H1 (cell line): ENCODE measurements around the gene SLC25A21. TPM values are rescaled to one million over a fixed set of nuclear protein-coding genes. Genes with fewer than 3 reads are reported as not detected.

Experiments
- CTCF ChIA-PET: fragments of 300-600 bp; sonication (Branson Sonifier 250); formaldehyde crosslinking; loops from one replicate; lab custom pipeline; 2021; ENCODE audit not compliant: partially characterized antibody; lab: Charles Lee
- POLR2A ChIA-PET: fragments of 300-600 bp; sonication (Branson Sonifier 250); formaldehyde crosslinking; loops from one replicate; lab custom pipeline; 2021; ENCODE audit warnings: inconsistent platforms; ENCODE audit not compliant: partially characterized antibody; lab: Charles Lee
- DNase-seq, 2 experiments: peaks; one replicate each; pipeline versions ENCODE4 v3.0.0 to v3.0.0-alpha.2; 2010 to 2022; ENCODE audit warnings: low spot score in 2 of 2, low read depth in 1 of 2, mixed read lengths in 1 of 2
- FAIRE-seq: peaks from 2 replicates; lab custom pipeline; 2011; peaks lifted over from hg19 to GRCh38; lab: Jason Lieb, UNC
- H2AFZ ChIP-seq: 2 replicates; pipeline ENCODE4 v1.8.1; 2012; ENCODE audit warnings: low read length, inconsistent platforms
- H2AK5ac ChIP-seq: 2 replicates; pipeline ENCODE4 v1.6.1; 2013; ENCODE audit warnings: low read depth, low read length
- H2BK120ac ChIP-seq: replicated peaks from 2 replicates; pipeline ENCODE3; 2013; ENCODE audit warnings: low read depth, low read length, inconsistent platforms
- H2BK12ac ChIP-seq: 2 replicates; pipeline ENCODE4 v1.6.1; 2013; ENCODE audit warnings: low read depth, low read length
- H2BK15ac ChIP-seq: 2 replicates; pipeline ENCODE4 v1.6.1; 2013; ENCODE audit warnings: low read length
- H2BK20ac ChIP-seq: 2 replicates; pipeline ENCODE4 v1.6.1; 2013; ENCODE audit warnings: low read length
- H2BK5ac ChIP-seq: 2 replicates; pipeline ENCODE4 v1.6.1; 2013; ENCODE audit warnings: low read depth, low read length
- H3K14ac ChIP-seq: 2 replicates; pipeline ENCODE4 v1.6.1; 2013; ENCODE audit warnings: inconsistent platforms; ENCODE audit not compliant: insufficient read length
- H3K18ac ChIP-seq: 2 replicates; pipeline ENCODE4 v1.6.1; 2013; ENCODE audit warnings: low read length; ENCODE audit errors: extremely low read depth
- H3K23ac ChIP-seq: 2 replicates; pipeline ENCODE4 v1.6.1; 2013; ENCODE audit warnings: inconsistent platforms; ENCODE audit not compliant: insufficient read length
- H3K23me2 ChIP-seq: 2 replicates; pipeline ENCODE4 v1.6.1; 2013; ENCODE audit warnings: low read depth, low read length
- H3K27ac ChIP-seq: 2 replicates; pipeline ENCODE4 v1.6.1; 2011; ENCODE audit warnings: low read depth, low read length, inconsistent platforms
- H3K27me3 ChIP-seq, 4 experiments: replicated peaks in 1 of 4; 1 replicate in 1 of 4; 2 replicates in 3 of 4; pipeline versions ENCODE4 v1.6.1 to v1.8.1; 2011 to 2013; ENCODE audit warnings: low read length in 3 of 4, mild to moderate bottlenecking in 3 of 4, inconsistent platforms in 2 of 4, mixed read lengths in 2 of 4, moderate library complexity in 1 of 4; ENCODE audit not compliant: control insufficient read depth in 3 of 4, insufficient read depth in 3 of 4; ENCODE audit errors: extremely low read depth in 1 of 4
- H3K36me3 ChIP-seq, 4 experiments: 2 replicates each; pipeline versions ENCODE4 v1.6.1 to v1.8.1; 2011 to 2013; ENCODE audit warnings: mild to moderate bottlenecking in 4 of 4, low read length in 3 of 4, moderate library complexity in 2 of 4, control low read depth in 1 of 4, inconsistent platforms in 1 of 4; ENCODE audit not compliant: insufficient read depth in 4 of 4, control insufficient read depth in 2 of 4
- H3K4ac ChIP-seq: replicated peaks from 2 replicates; pipeline ENCODE3; 2013; ENCODE audit warnings: low read length, low read depth, mixed read lengths, inconsistent platforms; ENCODE audit not compliant: insufficient read length
- H3K4me1 ChIP-seq, 4 experiments: replicated peaks in 1 of 4; 1 replicate in 1 of 4; 2 replicates in 3 of 4; pipeline versions ENCODE4 v1.6.1 to v1.8.1; 2011 to 2013; ENCODE audit warnings: low read length in 3 of 4, inconsistent platforms in 2 of 4, mixed read lengths in 1 of 4; ENCODE audit not compliant: insufficient read depth in 4 of 4, control insufficient read depth in 3 of 4
- H3K4me2 ChIP-seq, 2 experiments: 2 replicates each; pipeline versions ENCODE4 v1.6.1 to v1.8.1; 2011 to 2013; ENCODE audit warnings: low read depth in 2 of 2, low read length in 2 of 2, control low read depth in 1 of 2, inconsistent platforms in 1 of 2, mild to moderate bottlenecking in 1 of 2; ENCODE audit not compliant: insufficient read depth in 1 of 2
- H3K4me3 ChIP-seq, 4 experiments: fragments of 200-600, 300-600 bp in 1 of 4; sonication (generic), shearing (Covaris generic), sonication (Bioruptor Twin) in 1 of 4; 2 replicates each; pipeline versions ENCODE4 v1.5.1 to v1.8.1; 2011 to 2016; ENCODE audit warnings: low read length in 4 of 4, low read depth in 3 of 4, control low read depth in 2 of 4, inconsistent platforms in 2 of 4, mild to moderate bottlenecking in 2 of 4, mixed read lengths in 1 of 4, moderate library complexity in 1 of 4; ENCODE audit not compliant: insufficient read depth in 2 of 4; ENCODE audit errors: extremely low read depth in 1 of 4
- H3K56ac ChIP-seq: replicated peaks from 2 replicates; pipeline ENCODE3; 2013; ENCODE audit warnings: low read depth, mild to moderate bottlenecking, mixed read lengths, low read length, inconsistent platforms; ENCODE audit not compliant: insufficient read length
- H3K79me1 ChIP-seq: 2 replicates; pipeline ENCODE4 v1.6.1; 2013; ENCODE audit warnings: low read depth, low read length, control low read depth
- H3K79me2 ChIP-seq, 2 experiments: 2 replicates each; pipeline versions ENCODE4 v1.6.1 to v1.8.1; 2012 to 2013; ENCODE audit warnings: low read length in 2 of 2, mild to moderate bottlenecking in 2 of 2, inconsistent platforms in 1 of 2; ENCODE audit not compliant: insufficient read depth in 2 of 2, control insufficient read depth in 1 of 2
- H3K9ac ChIP-seq, 4 experiments: replicated peaks in 1 of 4; 1 replicate in 1 of 4; 2 replicates in 3 of 4; pipeline versions ENCODE4 v1.6.1 to v1.8.1; 2011 to 2013; ENCODE audit warnings: low read depth in 3 of 4, low read length in 3 of 4, control low read depth in 2 of 4, mild to moderate bottlenecking in 2 of 4, moderate library complexity in 2 of 4, inconsistent platforms in 1 of 4; ENCODE audit errors: extremely low read depth in 1 of 4
- H3K9me3 ChIP-seq, 2 experiments: 2 replicates each; pipeline versions ENCODE4 v1.6.1 to v1.8.1; 2012 to 2013; ENCODE audit warnings: mild to moderate bottlenecking in 2 of 2, moderate library complexity in 2 of 2, control low read depth in 1 of 2, inconsistent platforms in 1 of 2, low read depth in 1 of 2, low read length in 1 of 2, mixed read lengths in 1 of 2; ENCODE audit not compliant: insufficient read depth in 2 of 2
- H4K20me1 ChIP-seq, 2 experiments: replicated peaks in 1 of 2; 2 replicates each; pipeline versions ENCODE3 to v1.8.1; 2011 to 2013; ENCODE audit warnings: inconsistent platforms in 2 of 2, low read length in 2 of 2, mild to moderate bottlenecking in 1 of 2; ENCODE audit not compliant: insufficient read depth in 2 of 2, control insufficient read depth in 1 of 2
- H4K5ac ChIP-seq: 2 replicates; pipeline ENCODE4 v1.6.1; 2013; ENCODE audit warnings: low read length, low read depth, mixed read lengths, inconsistent platforms; ENCODE audit not compliant: insufficient read length
- H4K8ac ChIP-seq: 2 replicates; pipeline ENCODE4 v1.8.0; 2013; ENCODE audit warnings: mild to moderate bottlenecking, moderate library complexity, low read length, inconsistent platforms; ENCODE audit not compliant: insufficient read depth; ENCODE audit errors: extremely low read depth
- H4K91ac ChIP-seq: replicated peaks from 2 replicates; pipeline ENCODE3; 2013; ENCODE audit warnings: low read length, mixed read lengths, inconsistent platforms; ENCODE audit not compliant: insufficient read length
- JUND ChIP-seq: IDR thresholded peaks from 2 replicates; pipeline ENCODE4 v1.6.1; 2011; ENCODE audit warnings: mild to moderate bottlenecking, improper control_type of control experiment, low read length
- KDM1A ChIP-seq: fragments of 200-600, 300-600 bp; sonication (generic); IDR thresholded peaks from 2 replicates; pipeline ENCODE4 v1.7.1; 2016; ENCODE audit warnings: mild to moderate bottlenecking, low read length, borderline replicate concordance
- NANOG ChIP-seq: IDR thresholded peaks from 2 replicates; pipeline ENCODE4 v1.6.1; 2011; ENCODE audit warnings: low read length, low read depth, mild to moderate bottlenecking, inconsistent platforms; ENCODE audit not compliant: insufficient read depth, poor library complexity, severe bottlenecking
- NRF1 ChIP-seq: IDR thresholded peaks from 2 replicates; pipeline ENCODE4 v1.6.1; 2011; ENCODE audit warnings: mild to moderate bottlenecking, low read depth, low read length, improper control_type of control experiment
- polyA plus RNA-seq, 7 experiments: library from polyadenylated mRNA; depleted of rRNA in 3 of 7; stranded (reverse) in 5 of 7; unstranded in 2 of 7; fragments of >200 nt in 5 of 7; fragments of 200-250 nt in 2 of 7; gene quantifications; 1 replicate in 5 of 7; 2 replicates in 1 of 7; 4 replicates in 1 of 7; pipeline versions ENCODE4 v1.2.1 to v1.2.3, GENCODE V29; 2011 to 2013; ENCODE audit warnings: missing spikeins in 2 of 7, mixed read lengths in 2 of 7
- total RNA-seq: library from RNA; stranded (reverse); fragmentation: NEBNext Ultra II Directional; extraction: Animal tissue kit (Norgen Biotek cat#: 25700); gene quantifications from 2 replicates; pipeline ENCODE4 v1.2.1, GENCODE V29; 2021

The SLC25A21 gene
- total and polyA plus RNA-seq, 2 of the 8 experiments (the other 6 are each of a cell fraction or from before 2014, with no cell fraction given) = 6.9 to 15.7 TPM

GRCh38 chr14:37054144-37054543 lies 118.3 kb downstream of the SLC25A21 start:
- Histone ChIP-seq H3K27me3 (no peaks in the 10 kb centered on the region), H3K9me3 (no peaks in the 10 kb centered on the region), H3K79me2 (no peaks in the 10 kb centered on the region), H3K9ac (no peak overlapping the region), H3K36me3 (0 out of 8 replicates have a peak, but pooled peaks cover 0 to 3% (median 0%) of the 10 kb centered on the region in 4 experiments), H3K4ac (no peak overlapping the region), H3K23me2 (no peaks in the 10 kb centered on the region), H3K23ac (no peak overlapping the region), H4K20me1 (no peaks in the 10 kb centered on the region), H2BK20ac (no peak overlapping the region), H4K91ac (no peak overlapping the region), H3K4me1 (peaks cover 0 to 5% (median 0%) of the 10 kb centered on the region in 4 experiments; a peak in 1 of 7 replicates), H2BK15ac (no peak overlapping the region), H3K18ac (no peak overlapping the region), H3K56ac (no peak overlapping the region), H3K4me3 (no peak overlapping the region), H2BK12ac (no peak overlapping the region), H2BK120ac (no peak overlapping the region), H2AFZ (no peak overlapping the region), H2AK5ac (no peak overlapping the region), H3K14ac (no peak overlapping the region), H3K4me2 (no peak overlapping the region), H4K5ac (no peak overlapping the region), H4K8ac (no peak overlapping the region), H3K27ac (no peak overlapping the region), H3K79me1 (no peaks in the 10 kb centered on the region), H2BK5ac (no peak overlapping the region)
- FAIRE-seq = no peak
- ChIA-PET CTCF (interaction anchor here (0.6 kb wide), 1 partner anchor 112 kb away, joined by 3 read pairs; no protein-coding TSS in a partner anchor), POLR2A (no interaction called here)
- no peak for DNase-seq
- no peak for TF ChIP-seq NRF1
- TF ChIP-seq NANOG = no peak
- TF ChIP-seq JUND = no peak
- no peak for TF ChIP-seq KDM1A
